Mucosa of descending colon (tissue), 3 donors: ENCODE data around the gene SLC26A1. TPM values are rescaled to one million over a fixed set of nuclear protein-coding genes. Genes with fewer than 3 reads are reported as not detected.

Experiments used
- ATAC-seq: fragments of 200-7000 bp; cut with Tn5 transposase; one replicate; pipeline ENCODE4 v1.9.1; 2020; ENCODE audit warnings: mild to moderate bottlenecking, moderate library complexity
- DNase-seq, 3 donors: peaks; one replicate each; pipeline ENCODE4 v3.0.0-alpha.2; 2020
- H3K36me3 ChIP-seq: fragments of 200-600 bp; one replicate; pipeline ENCODE4 v1.8.0; 2021; ENCODE audit warnings: low read depth, mild to moderate bottlenecking
- H3K4me1 ChIP-seq: fragments of 200-600 bp; one replicate; pipeline ENCODE4 v1.8.0; 2021; ENCODE audit warnings: low read depth, mild to moderate bottlenecking
- H3K4me3 ChIP-seq: fragments of 200-600 bp; one replicate; pipeline ENCODE4 v1.8.0; 2021; ENCODE audit warnings: mild to moderate bottlenecking
- H3K9me3 ChIP-seq: fragments of 200-600 bp; one replicate; pipeline ENCODE4 v1.8.0; 2021; ENCODE audit warnings: mild to moderate bottlenecking
- intact Hi-C, 2 donors: fragments of 100-400 bp; cut with DNase I in 1 of 2; cut with micrococcal nuclease in 1 of 2; formaldehyde crosslinking; loops; one replicate each; pipeline versions ENCODE4 v1.11.0 to v1.11.1; 2022; cut with DNase I, micrococcal nuclease
- total RNA-seq, 3 donors: library from RNA; stranded (reverse); fragmentation: NEBNext Ultra II Directional in 2 of 3; extraction: Animal tissue kit (Norgen Biotek cat#: 25700) in 2 of 3; gene quantifications; one replicate each; pipeline versions ENCODE4 v1.2.1 to v1.2.4, GENCODE V29; 2021 to 2023
- TF ChIP-seq, protein P1 (sequence below): fragments of 200-600 bp; IDR thresholded peaks from one replicate; pipeline ENCODE4 v1.8.0; 2022; ENCODE audit warnings: antibody characterized with exemption, mild to moderate bottlenecking
- donor health status: DM: no; HTN: no; CAD: no; lungs with moderate emphysema.
- donor health status: DM: no; HTN: no; CAD: no.
- donor health status: DM: no; HTN: yes; CAD: no.

SLC26A1 gene
- total RNA-seq, 3 donors from 2014 or later = 0.85 to 2.8 (median 1.9) TPM

DNA sequence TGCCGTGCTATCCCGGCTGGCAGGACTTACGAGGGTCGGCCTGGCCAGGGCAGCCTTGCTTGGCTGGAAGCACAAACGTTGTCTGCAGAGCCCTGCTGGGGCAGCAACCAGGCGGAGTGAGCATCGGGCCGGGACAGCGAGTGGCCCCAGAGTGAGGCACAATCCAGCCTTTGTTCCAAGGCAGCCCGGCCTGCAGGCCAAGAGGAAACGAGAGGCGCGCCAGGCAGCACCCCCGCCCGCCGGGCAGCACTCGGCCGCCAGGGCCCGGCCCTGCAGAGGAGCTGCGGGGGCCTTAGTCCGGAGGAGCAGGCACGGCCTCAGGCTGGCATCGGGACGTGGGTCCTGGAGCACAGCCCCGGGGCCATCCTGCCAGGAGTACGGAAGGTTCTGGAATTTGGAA, 42.3 kb upstream of the SLC26A1 start:
- intact Hi-C loops = no loop called here
- DNase-seq (no peak), ATAC-seq (peak; percentile 63)
- Histone ChIP-seq H3K4me3 (no peak overlapping the region), H3K4me1 (peaks cover 3% of the 10 kb centered on the region), H3K9me3 (no peaks in the 10 kb centered on the region), H3K36me3 (no peaks in the 10 kb centered on the region)
- TF ChIP-seq, protein P1, sequence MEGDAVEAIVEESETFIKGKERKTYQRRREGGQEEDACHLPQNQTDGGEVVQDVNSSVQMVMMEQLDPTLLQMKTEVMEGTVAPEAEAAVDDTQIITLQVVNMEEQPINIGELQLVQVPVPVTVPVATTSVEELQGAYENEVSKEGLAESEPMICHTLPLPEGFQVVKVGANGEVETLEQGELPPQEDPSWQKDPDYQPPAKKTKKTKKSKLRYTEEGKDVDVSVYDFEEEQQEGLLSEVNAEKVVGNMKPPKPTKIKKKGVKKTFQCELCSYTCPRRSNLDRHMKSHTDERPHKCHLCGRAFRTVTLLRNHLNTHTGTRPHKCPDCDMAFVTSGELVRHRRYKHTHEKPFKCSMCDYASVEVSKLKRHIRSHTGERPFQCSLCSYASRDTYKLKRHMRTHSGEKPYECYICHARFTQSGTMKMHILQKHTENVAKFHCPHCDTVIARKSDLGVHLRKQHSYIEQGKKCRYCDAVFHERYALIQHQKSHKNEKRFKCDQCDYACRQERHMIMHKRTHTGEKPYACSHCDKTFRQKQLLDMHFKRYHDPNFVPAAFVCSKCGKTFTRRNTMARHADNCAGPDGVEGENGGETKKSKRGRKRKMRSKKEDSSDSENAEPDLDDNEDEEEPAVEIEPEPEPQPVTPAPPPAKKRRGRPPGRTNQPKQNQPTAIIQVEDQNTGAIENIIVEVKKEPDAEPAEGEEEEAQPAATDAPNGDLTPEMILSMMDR = no peak

DNA sequence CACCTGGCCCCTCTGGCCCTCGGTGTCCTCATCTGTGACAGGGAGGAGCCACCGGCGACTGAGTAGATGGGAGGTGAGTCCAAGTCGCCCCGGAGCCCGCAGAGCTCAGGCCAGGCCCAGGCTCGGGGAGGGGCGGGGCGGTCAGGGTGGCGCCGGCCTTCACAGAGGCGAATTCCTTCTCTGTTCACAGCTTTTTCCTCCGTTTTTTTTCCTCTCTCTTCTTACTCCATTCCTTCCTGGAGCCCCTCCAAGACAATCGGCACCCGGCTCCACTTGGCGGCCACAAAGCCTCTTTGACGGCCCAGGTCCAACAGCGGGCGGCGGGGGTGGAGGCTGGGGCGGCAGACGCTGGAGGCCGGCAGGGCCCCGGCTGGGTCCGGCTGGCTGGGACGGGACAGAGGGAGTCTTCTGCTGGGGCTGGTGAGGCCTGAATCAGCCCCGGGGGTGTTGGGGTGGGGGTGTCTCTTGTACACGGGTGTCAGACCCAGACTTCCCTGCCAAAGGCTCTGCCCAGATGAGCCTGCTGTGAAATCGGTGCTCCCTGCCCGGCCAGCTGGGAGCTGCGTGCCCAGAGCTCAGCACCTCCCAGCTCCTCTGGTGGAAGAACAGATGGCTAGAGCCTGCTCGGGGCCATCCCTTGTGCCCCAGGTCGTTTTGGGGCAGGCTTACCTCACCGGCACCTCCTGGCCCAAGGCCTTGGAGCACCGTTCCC, 40.8 kb upstream of the SLC26A1 start:
- peaks cover 5% of the 10 kb centered on the region for H3K4me1 ChIP-seq
- no peaks in the 10 kb centered on the region for H3K9me3 ChIP-seq
- H3K4me3 ChIP-seq = no peak overlapping the region
- intact Hi-C loops = no loop called here
- peak; percentile 6 for ATAC-seq
- no peaks in the 10 kb centered on the region for H3K36me3 ChIP-seq
- no peak for DNase-seq
- TF ChIP-seq, protein P1 = no peak

DNA sequence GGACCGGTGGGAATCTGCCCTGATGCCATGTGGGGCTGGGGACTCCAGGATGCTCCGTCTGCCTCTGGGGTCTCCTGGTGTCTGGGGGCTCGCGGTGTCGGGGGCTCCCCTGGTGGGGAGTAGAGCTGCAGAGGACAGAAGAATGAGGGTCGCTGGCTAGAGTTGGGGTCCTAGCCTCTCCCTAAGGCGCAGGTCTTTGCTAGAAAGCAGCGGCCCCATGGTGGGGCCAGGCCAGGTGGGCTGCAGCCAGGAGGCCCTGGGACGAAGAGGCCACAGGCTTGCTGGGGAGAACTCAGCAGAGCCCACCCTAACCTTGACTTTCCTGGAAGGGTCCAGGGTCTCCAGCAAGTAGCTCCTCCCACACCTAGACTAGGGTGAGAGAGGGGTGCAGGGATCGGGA, 39.7 kb upstream of the SLC26A1 start:
- no peaks in the 10 kb centered on the region for H3K36me3 ChIP-seq
- H3K4me1 ChIP-seq = peaks cover 5% of the 10 kb centered on the region
- H3K9me3 ChIP-seq = no peaks in the 10 kb centered on the region
- DNase-seq (no peak), ATAC-seq (no peak)
- no peak overlapping the region for H3K4me3 ChIP-seq
- TF ChIP-seq, protein P1 = no peak
- intact Hi-C loops = no loop called here

DNA sequence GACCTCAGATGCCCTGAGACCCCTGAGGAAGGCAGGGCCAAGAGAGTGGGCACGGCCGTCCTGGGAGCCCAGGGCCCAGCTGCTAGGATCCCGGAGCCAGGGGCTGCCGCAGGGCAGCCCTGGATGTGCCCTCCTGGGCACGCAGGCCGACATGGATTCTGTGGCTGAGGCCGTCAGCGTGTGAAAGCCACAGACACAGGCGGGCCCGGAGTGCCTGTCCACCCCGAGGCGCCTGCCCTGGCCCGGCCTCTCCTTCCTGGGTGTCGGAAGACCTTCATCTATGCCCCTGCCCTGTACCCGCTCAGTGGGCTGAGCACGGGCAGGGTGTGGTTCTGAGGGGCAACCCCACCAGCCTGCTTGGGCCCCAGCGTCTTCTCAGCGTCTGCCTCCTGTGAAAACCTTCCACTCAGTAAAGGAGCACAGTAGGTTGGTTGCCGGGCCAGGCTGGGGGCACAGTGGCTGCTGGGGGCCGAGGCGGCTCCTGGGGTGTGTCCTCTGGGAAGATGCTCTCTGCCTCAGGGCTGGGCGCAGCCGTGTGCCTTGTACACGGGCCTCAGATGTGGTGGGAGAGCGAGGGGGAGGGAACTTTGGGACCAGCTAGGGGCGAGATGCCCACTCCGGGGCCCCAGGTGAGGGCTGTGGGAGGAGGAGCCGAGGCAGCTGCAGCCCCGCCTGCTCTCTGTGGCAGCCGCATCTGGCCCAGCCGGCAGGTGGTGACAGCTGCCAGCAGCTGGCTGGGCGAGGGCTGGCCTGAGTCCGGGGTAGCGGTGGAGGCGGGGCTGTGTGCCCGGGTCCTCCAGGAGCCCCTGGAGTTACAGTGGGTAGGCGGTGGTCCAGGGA, 39.0 kb upstream of the SLC26A1 start:
- H3K36me3 ChIP-seq = no peaks in the 10 kb centered on the region
- TF ChIP-seq, protein P1 = no peak
- peak; percentile 40 for ATAC-seq
- no peak for DNase-seq
- no peak overlapping the region for H3K4me3 ChIP-seq
- intact Hi-C loops = no loop called here
- H3K9me3 ChIP-seq = no peaks in the 10 kb centered on the region
- H3K4me1 ChIP-seq = peaks cover 5% of the 10 kb centered on the region

DNA sequence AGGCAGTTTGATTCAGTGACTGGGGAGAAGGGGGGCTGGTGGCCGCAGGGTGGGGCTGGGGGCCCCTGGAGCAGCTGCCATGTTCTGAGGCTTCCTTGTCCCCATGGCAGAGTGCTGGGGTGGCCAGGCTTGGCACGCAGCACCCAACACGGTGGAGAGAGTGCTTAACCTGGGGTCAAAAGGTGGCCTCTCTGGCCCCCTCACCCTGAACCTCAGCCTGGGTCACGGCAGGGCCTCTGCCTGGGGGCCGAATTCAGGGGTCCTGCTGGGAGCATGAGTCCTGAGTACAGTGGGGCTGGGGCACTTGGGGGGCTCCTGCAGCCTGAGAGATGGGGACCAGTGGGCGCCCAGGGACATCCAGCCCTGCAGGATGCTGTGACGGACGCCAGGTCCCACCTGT, 38.1 kb upstream of the SLC26A1 start:
- no peak for ATAC-seq
- Histone ChIP-seq H3K4me3 (no peak overlapping the region), H3K9me3 (no peaks in the 10 kb centered on the region), H3K4me1 (peaks cover 5% of the 10 kb centered on the region), H3K36me3 (no peaks in the 10 kb centered on the region)
- TF ChIP-seq, protein P1 = no peak
- intact Hi-C loops = no loop called here
- no peak for DNase-seq
